Epidermal melanocyte (primary cell): ENCODE results near the gene CDH20.

Experiments used
- DNase-seq: peaks from one replicate; pipeline ENCODE4 v3.0.0; 2011; ENCODE audit warnings: low spot score; ENCODE audit not compliant: insufficient read length

The CDH20 gene

GRCh38 chr18:61420218-61420885 lies 87.1 kb downstream of the CDH20 start:
- DNase-seq, result no peak

- DNase-seq, result no peak
These were observed 93.3 kb downstream of the CDH20 start for GRCh38 chr18:61426492-61427053.

- no peak for DNase-seq
These were observed 95.0 kb downstream of the CDH20 start for GRCh38 chr18:61428266-61428665.

- DNase-seq, result no peak
These were observed 99.4 kb downstream of the CDH20 start for GRCh38 chr18:61432590-61432989.

- no peak for DNase-seq
These were observed 101.9 kb downstream of the CDH20 start for GRCh38 chr18:61435064-61435652.

GRCh38 chr18:61443081-61443725 lies 110.0 kb downstream of the CDH20 start:
- DNase-seq, result no peak

- DNase-seq, result no peak
These were observed 115.1 kb downstream of the CDH20 start for GRCh38 chr18:61448316-61448715.

- DNase-seq, result no peak
These were observed 126.8 kb downstream of the CDH20 start for GRCh38 chr18:61459896-61460648.

- DNase-seq, result no peak
These were observed 131.4 kb downstream of the CDH20 start for GRCh38 chr18:61464551-61465142.

- no peak for DNase-seq
These were observed 133.5 kb downstream of the CDH20 start for GRCh38 chr18:61466736-61467135.

GRCh38 chr18:61470031-61470674 lies 136.9 kb downstream of the CDH20 start:
- DNase-seq, result no peak

GRCh38 chr18:61471541-61471940 lies 138.3 kb downstream of the CDH20 start:
- no peak for DNase-seq

GRCh38 chr18:61471942-61472341 lies 138.7 kb downstream of the CDH20 start:
- no peak for DNase-seq

GRCh38 chr18:61474341-61474740 lies 141.1 kb downstream of the CDH20 start:
- no peak for DNase-seq

GRCh38 chr18:61474918-61475317 lies 141.7 kb downstream of the CDH20 start:
- DNase-seq, result no peak

- DNase-seq, result no peak
These were observed 142.7 kb downstream of the CDH20 start for GRCh38 chr18:61475931-61476330.

- no peak for DNase-seq
These were observed 156.1 kb downstream of the CDH20 start for GRCh38 chr18:61489334-61489733.

- DNase-seq, result no peak
These were observed 163.1 kb downstream of the CDH20 start for GRCh38 chr18:61496374-61496773.

- no peak for DNase-seq
These were observed 164.2 kb downstream of the CDH20 start for GRCh38 chr18:61497422-61497821.

- peak; percentile 66 for DNase-seq
These were observed 169.2 kb downstream of the CDH20 start for GRCh38 chr18:61502472-61502871.

- DNase-seq, result no peak
These were observed 170.5 kb downstream of the CDH20 start for GRCh38 chr18:61503688-61504087.
